ENCODE results near the gene UGT1A8.
"Not testable (repeated sequence)": the region's sequence is repeated elsewhere in the genome, so short reads cannot be mapped to it uniquely, and the experiment has no call there.

- TF ChIP-seq, protein P1, sequence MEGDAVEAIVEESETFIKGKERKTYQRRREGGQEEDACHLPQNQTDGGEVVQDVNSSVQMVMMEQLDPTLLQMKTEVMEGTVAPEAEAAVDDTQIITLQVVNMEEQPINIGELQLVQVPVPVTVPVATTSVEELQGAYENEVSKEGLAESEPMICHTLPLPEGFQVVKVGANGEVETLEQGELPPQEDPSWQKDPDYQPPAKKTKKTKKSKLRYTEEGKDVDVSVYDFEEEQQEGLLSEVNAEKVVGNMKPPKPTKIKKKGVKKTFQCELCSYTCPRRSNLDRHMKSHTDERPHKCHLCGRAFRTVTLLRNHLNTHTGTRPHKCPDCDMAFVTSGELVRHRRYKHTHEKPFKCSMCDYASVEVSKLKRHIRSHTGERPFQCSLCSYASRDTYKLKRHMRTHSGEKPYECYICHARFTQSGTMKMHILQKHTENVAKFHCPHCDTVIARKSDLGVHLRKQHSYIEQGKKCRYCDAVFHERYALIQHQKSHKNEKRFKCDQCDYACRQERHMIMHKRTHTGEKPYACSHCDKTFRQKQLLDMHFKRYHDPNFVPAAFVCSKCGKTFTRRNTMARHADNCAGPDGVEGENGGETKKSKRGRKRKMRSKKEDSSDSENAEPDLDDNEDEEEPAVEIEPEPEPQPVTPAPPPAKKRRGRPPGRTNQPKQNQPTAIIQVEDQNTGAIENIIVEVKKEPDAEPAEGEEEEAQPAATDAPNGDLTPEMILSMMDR (IDR thresholded peaks at IDR 0.05; ENCODE audit: low read depth, low read length), result not testable (repeated sequence)
- not testable (repeated sequence) for TF ChIP-seq EZH2phosphoT487 (IDR thresholded peaks at IDR 0.05; ENCODE audit: low read depth)
Measured at GRCh38 chr2:233700842-233701241, 83.4 kb downstream of the UGT1A8 start.

Data from OCI-LY3 (cell line).